ENCODE measurements around the gene ZNF831.

DNA sequence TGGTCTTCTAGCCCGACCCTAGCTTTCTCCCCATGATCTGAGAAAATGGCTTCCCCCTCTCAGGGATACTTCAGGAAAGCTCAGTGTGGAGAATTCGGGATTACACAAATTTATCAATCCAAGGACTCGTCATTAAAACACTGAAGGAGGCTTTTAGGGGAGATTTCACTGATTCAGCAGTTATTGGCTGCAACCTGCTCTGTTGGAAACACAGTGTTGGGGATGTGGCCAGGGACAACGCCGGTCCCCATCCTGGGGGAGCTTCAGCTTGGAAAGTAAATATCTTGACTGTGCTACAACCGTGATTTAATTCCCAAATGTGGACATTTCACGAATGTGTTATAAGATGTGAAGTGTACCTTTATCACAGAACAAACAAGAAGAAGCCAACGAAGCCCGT is 44.8 kb upstream of the ZNF831 start:
- TF ChIP-seq, protein P1, sequence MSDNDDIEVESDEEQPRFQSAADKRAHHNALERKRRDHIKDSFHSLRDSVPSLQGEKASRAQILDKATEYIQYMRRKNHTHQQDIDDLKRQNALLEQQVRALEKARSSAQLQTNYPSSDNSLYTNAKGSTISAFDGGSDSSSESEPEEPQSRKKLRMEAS (IDR thresholded peaks at IDR 0.05): no peak
- TF ChIP-seq TAF1 (IDR thresholded peaks at IDR 0.05; ENCODE audit: low read depth) (no peak), RAD21 (IDR thresholded peaks at IDR 0.05; ENCODE audit: low read depth) (no peak), ZBTB7A (IDR thresholded peaks at IDR 0.05; ENCODE audit: low read depth) (no peak), FOXM1 (IDR thresholded peaks at IDR 0.05; ENCODE audit: borderline replicate concordance, low read depth) (no peak), CREB1 (IDR thresholded peaks at IDR 0.05; ENCODE audit: low read depth) (no peak), EP300 (IDR thresholded peaks at IDR 0.05; ENCODE audit: borderline replicate concordance) (no peak), TCF12 (IDR thresholded peaks at IDR 0.05; ENCODE audit: low read depth) (no peak), REST (IDR thresholded peaks at IDR 0.05; ENCODE audit: low read depth) (no peak)
- TF ChIP-seq, protein P2, sequence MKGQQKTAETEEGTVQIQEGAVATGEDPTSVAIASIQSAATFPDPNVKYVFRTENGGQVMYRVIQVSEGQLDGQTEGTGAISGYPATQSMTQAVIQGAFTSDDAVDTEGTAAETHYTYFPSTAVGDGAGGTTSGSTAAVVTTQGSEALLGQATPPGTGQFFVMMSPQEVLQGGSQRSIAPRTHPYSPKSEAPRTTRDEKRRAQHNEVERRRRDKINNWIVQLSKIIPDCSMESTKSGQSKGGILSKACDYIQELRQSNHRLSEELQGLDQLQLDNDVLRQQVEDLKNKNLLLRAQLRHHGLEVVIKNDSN (IDR thresholded peaks at IDR 0.05): no peak
